Fibroblast of lung (primary cell): Measurements from ENCODE around the gene AFAP1L2. TPM values are rescaled to one million over a fixed set of nuclear protein-coding genes. Genes with fewer than 3 reads are reported as not detected.

Source experiments
- DNase-seq, 2 donors: peaks; one replicate each; pipeline versions ENCODE4 v3.0.0 to v3.0.0-alpha.2; 2010; ENCODE audit warnings: low read depth in 2 of 2
- H2AFZ ChIP-seq: 2 replicates; pipeline ENCODE4 v1.5.1; 2012; ENCODE audit warnings: low read length, control low read depth, inconsistent platforms
- H3K27ac ChIP-seq: 2 replicates; pipeline ENCODE4 v1.5.1; 2011; ENCODE audit warnings: low read length, control low read depth; ENCODE audit not compliant: insufficient read depth
- H3K27me3 ChIP-seq: 2 replicates; pipeline ENCODE4 v1.5.1; 2011; ENCODE audit warnings: mild to moderate bottlenecking, low read length; ENCODE audit not compliant: control insufficient read depth, insufficient read depth
- H3K36me3 ChIP-seq: 2 replicates; pipeline ENCODE4 v1.5.1; 2011; ENCODE audit warnings: low read length; ENCODE audit not compliant: control insufficient read depth, insufficient read depth
- H3K4me1 ChIP-seq: 2 replicates; pipeline ENCODE4 v1.5.1; 2011; ENCODE audit warnings: low read length; ENCODE audit not compliant: control insufficient read depth, insufficient read depth; ENCODE audit errors: extremely low read depth
- H3K4me2 ChIP-seq: 2 replicates; pipeline ENCODE4 v1.5.1; 2011; ENCODE audit warnings: low read length, control low read depth; ENCODE audit not compliant: insufficient read depth; ENCODE audit errors: extremely low read depth
- H3K4me3 ChIP-seq, 4 experiments: fragments of 200-600 bp in 1 of 4; sonication (generic) in 1 of 4; replicated peaks in 1 of 4; 2 replicates each; pipeline ENCODE4 v1.5.1; 2011 to 2016; ENCODE audit warnings: low read length in 4 of 4, low read depth in 3 of 4, mild to moderate bottlenecking in 3 of 4, control low read depth in 2 of 4, inconsistent platforms in 1 of 4, mixed read lengths in 1 of 4; ENCODE audit not compliant: insufficient read depth in 1 of 4; ENCODE audit errors: control extremely low read depth in 1 of 4
- H3K79me2 ChIP-seq: 2 replicates; pipeline ENCODE4 v1.5.1; 2012; ENCODE audit warnings: mild to moderate bottlenecking, low read length, inconsistent platforms; ENCODE audit not compliant: control insufficient read depth, insufficient read depth
- H3K9ac ChIP-seq: 2 replicates; pipeline ENCODE4 v1.5.1; 2011; ENCODE audit warnings: mild to moderate bottlenecking, low read length, control low read depth; ENCODE audit not compliant: insufficient read depth
- H3K9me3 ChIP-seq: 2 replicates; pipeline ENCODE4 v1.5.1; 2012; ENCODE audit warnings: low read depth, low read length; ENCODE audit not compliant: control insufficient read depth, insufficient read depth
- H4K20me1 ChIP-seq: 2 replicates; pipeline ENCODE4 v1.5.1; 2011; ENCODE audit warnings: low read length; ENCODE audit not compliant: control insufficient read depth, insufficient read depth; ENCODE audit errors: extremely low read depth
- EZH2 ChIP-seq: IDR thresholded peaks from 2 replicates; pipeline ENCODE4 v1.5.1; 2012; ENCODE audit warnings: low read length, control low read depth, mild to moderate bottlenecking; ENCODE audit errors: missing control alignments
- polyA plus RNA-seq, 2 donors: library from polyadenylated mRNA; depleted of rRNA in 1 of 2; stranded (reverse) in 1 of 2; unstranded in 1 of 2; fragments of >200 nt; gene quantifications; 2 replicates each; pipeline ENCODE4 v1.2.1, GENCODE V29; 2011 to 2012; ENCODE audit warnings: missing spikeins in 1 of 2
- total RNA-seq: library from RNA; depleted of rRNA; stranded (reverse); fragments of >200 nt; gene quantifications from 2 replicates; pipeline ENCODE4 v1.2.1, GENCODE V29; 2014
- TF ChIP-seq, protein P1 (sequence below), 2 donors: IDR thresholded peaks in 1 of 2; conservative IDR thresholded peaks in 1 of 2; 1 replicate in 1 of 2; 2 replicates in 1 of 2; pipeline ENCODE4 v1.5.1; 2011 to 2012; ENCODE audit warnings: low read length in 2 of 2, control low read depth in 1 of 2, inconsistent platforms in 1 of 2, low read depth in 1 of 2, mild to moderate bottlenecking in 1 of 2

AFAP1L2 gene
- total and polyA plus RNA-seq, 2 donors (not counting 1 experiment from before 2014, with no cell fraction given) = 0.17 to 9.6 TPM

DNA sequence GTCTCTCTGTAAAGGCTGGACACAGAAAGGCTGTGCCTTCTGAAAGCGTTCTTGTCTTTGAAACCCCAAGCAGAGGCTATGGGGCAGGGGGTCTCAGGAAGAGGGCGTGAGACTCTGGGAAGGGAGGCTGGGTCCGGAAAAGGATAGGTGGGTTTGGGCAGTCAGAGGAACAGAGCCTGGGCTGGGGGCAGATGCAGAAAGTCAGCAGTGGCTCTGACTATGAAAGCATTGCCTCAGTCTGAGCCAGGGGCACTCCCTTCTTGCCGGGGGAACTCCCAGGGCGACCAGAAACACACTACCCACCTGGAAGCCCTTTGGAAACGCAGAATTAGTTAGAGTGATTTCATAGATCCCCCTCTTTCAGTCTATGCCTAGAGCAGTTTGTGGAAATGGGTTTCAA is 93.3 kb downstream of the AFAP1L2 start:
- Histone ChIP-seq H3K4me1 (peaks cover 13% of the 10 kb centered on the region), H3K79me2 (no peaks in the 10 kb centered on the region), H3K9me3 (no peaks in the 10 kb centered on the region), H3K36me3 (no peaks in the 10 kb centered on the region), H3K9ac (no peak overlapping the region), H3K27ac (no peak overlapping the region), H3K27me3 (peaks cover 2% of the 10 kb centered on the region), H3K4me3 (no peak overlapping the region), H4K20me1 (no peaks in the 10 kb centered on the region), H2AFZ (no peak overlapping the region), H3K4me2 (no peak overlapping the region)
- TF ChIP-seq, protein P1, sequence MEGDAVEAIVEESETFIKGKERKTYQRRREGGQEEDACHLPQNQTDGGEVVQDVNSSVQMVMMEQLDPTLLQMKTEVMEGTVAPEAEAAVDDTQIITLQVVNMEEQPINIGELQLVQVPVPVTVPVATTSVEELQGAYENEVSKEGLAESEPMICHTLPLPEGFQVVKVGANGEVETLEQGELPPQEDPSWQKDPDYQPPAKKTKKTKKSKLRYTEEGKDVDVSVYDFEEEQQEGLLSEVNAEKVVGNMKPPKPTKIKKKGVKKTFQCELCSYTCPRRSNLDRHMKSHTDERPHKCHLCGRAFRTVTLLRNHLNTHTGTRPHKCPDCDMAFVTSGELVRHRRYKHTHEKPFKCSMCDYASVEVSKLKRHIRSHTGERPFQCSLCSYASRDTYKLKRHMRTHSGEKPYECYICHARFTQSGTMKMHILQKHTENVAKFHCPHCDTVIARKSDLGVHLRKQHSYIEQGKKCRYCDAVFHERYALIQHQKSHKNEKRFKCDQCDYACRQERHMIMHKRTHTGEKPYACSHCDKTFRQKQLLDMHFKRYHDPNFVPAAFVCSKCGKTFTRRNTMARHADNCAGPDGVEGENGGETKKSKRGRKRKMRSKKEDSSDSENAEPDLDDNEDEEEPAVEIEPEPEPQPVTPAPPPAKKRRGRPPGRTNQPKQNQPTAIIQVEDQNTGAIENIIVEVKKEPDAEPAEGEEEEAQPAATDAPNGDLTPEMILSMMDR (conservative IDR thresholded peaks at IDR 0.05 in 1 of 2, IDR thresholded peaks at IDR 0.05 in 1 of 2; ENCODE audit: low read depth in 1 of 2, low read length in 2 of 2) = no peak
- no peak for TF ChIP-seq EZH2
- no peak for DNase-seq

DNA sequence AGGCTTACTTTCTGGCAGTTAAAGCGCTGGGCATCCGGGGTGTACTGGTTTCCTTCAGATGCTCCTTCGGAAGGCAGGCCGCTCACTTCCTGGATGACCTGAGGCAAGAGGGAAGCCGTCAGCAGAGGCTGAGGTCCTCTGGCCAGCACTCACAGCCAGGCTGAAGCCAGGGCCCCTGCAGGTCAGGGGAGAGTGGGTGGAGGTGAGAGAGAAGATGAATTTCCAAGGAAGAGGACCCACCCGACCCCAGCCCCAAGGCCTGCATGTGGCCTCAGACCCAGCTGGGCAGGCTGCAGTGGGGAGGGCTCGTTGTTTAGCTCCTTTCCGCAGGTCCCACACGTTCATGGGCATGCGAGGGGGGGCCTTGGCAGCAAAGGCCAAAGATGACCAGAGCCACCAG is 94.0 kb downstream of the AFAP1L2 start:
- Histone ChIP-seq H3K9me3 (no peaks in the 10 kb centered on the region), H3K4me2 (no peak overlapping the region), H3K27me3 (peaks cover 2% of the 10 kb centered on the region), H3K36me3 (no peaks in the 10 kb centered on the region), H3K4me3 (no peak overlapping the region), H3K79me2 (no peaks in the 10 kb centered on the region), H4K20me1 (no peaks in the 10 kb centered on the region), H3K9ac (no peak overlapping the region), H3K27ac (no peak overlapping the region), H3K4me1 (peaks cover 13% of the 10 kb centered on the region), H2AFZ (no peak overlapping the region)
- DNase-seq = no peak
- TF ChIP-seq, protein P1 (conservative IDR thresholded peaks at IDR 0.05 in 1 of 2, IDR thresholded peaks at IDR 0.05 in 1 of 2; ENCODE audit: low read depth in 1 of 2, low read length in 2 of 2) = no peak
- TF ChIP-seq EZH2 = no peak

DNA sequence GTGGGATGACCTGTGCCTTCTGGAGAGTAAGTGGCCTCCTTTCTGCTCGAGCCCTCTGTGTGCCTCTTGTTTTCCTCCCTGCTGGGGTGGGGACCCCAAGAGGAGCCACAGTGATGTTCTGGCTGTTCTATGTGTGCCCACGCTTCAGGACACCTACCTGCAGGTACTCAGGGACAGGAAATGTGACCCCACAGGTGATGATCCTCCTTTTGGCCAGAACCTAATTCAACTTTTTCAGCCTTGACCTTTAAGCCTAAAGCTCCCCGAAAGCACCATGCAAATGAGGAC is 95.0 kb downstream of the AFAP1L2 start:
- Histone ChIP-seq H3K27ac (no peak overlapping the region), H3K9ac (no peak overlapping the region), H3K4me1 (peaks cover 15% of the 10 kb centered on the region), H3K36me3 (no peaks in the 10 kb centered on the region), H3K4me3 (no peak overlapping the region), H4K20me1 (no peaks in the 10 kb centered on the region), H3K9me3 (no peaks in the 10 kb centered on the region), H3K27me3 (peaks cover 2% of the 10 kb centered on the region), H2AFZ (no peak overlapping the region), H3K4me2 (no peak overlapping the region), H3K79me2 (no peaks in the 10 kb centered on the region)
- no peak for TF ChIP-seq EZH2
- TF ChIP-seq, protein P1 (conservative IDR thresholded peaks at IDR 0.05 in 1 of 2, IDR thresholded peaks at IDR 0.05 in 1 of 2; ENCODE audit: low read depth in 1 of 2, low read length in 2 of 2) = no peak
- no peak for DNase-seq
